COR-L47 (cell line): ENCODE data around the gene DSTN.

Source experiments
- DNase-seq: peaks from one replicate; lab custom pipeline; 2025; lab: John Stamatoyannopoulos, UW

The DSTN gene

DNA sequence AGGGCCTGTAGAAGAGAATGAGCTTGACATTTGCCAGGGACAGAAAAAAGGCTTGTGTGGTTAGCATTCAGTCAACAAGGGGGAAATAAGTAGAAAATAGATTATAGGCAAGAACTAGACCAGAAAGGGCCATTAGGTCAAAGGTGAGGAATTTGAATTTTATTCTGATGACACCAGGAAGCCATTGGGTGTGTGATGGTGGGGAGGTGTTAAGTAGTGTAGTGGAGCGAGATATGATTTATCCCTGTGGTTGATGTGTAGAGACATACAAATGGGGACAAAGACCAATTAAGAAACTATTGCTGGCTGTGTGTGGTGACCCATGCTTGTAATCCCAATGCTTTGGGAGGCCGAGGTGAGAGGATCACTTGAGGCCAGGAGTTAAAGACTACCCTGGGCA is 11.0 kb downstream of the DSTN start:
- DNase-seq = no peak

DNA sequence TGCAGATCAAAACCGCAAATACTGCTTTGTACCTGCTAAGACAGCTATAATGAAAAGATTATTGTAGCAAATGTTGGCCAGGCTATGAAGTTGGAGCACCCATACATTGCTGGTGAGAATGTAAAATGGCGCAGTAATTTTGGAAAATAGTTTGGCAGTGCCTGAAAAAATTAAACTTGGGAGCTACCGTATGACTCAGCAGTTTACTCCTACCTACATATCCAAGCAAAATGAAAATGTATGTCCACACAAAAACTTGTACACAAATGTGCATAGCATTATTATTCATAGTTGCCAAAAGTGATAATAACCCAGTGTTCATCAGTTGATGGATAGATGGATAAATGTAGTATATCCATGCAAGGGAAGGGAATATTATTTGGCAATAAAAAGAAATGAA is 13.3 kb downstream of the DSTN start:
- DNase-seq = no peak

DNA sequence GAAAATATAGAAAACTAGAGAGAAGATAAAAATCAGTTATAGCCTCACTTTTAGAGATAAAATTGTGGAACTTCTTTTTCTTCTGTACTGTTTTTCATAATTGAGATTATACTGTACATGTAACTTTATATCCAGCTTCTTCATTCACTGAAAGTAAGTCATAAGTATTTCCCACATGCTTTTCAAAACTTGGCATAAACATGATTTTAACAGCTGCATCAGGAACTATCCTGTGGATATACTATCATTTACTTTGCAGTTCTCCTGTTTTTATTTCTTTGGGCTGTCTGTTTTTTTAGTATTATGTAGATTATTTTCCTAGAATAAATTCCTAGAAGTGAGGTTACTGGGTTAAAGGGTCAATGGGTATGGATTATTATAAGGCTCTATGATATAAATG is 14.8 kb downstream of the DSTN start:
- no peak for DNase-seq

DNA sequence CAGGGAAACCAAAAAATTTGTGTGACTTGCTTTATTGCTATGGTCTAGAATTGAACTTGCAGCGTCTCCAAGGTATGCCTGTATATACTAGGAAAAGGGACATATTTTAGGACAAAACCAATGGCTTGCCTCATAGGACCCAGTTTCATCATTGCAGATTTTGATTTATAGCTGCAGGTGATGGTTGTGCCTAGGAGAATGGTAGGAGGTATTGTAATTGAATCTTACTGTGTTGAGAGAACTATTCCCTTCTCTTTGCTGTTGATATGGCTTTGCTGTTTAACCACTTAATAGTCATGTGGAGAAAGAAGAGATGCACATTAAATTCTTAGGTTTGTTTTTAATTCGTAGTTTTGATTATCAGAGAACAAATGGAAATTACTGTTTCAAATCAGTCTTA is 16.4 kb downstream of the DSTN start:
- DNase-seq = no peak

DNA sequence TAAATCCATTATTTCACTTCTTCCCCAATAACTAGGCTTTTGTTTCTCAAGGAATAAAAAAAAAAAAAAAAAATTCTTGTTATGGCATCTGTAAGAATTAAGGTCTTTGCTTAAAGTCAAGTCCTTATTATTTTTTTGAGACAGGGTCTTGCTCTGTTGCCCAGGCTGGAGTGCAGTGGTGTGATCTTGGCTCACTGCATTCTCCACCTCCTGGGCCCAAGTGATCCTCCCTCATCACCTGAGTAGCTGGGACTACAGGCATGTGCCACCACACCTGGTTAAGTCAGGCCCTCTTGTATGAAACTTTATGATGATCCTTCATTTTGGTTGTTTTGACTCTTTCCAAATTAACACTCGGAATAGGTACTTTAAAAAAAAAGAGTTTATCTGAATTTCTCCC is 17.3 kb downstream of the DSTN start:
- DNase-seq = no peak

DNA sequence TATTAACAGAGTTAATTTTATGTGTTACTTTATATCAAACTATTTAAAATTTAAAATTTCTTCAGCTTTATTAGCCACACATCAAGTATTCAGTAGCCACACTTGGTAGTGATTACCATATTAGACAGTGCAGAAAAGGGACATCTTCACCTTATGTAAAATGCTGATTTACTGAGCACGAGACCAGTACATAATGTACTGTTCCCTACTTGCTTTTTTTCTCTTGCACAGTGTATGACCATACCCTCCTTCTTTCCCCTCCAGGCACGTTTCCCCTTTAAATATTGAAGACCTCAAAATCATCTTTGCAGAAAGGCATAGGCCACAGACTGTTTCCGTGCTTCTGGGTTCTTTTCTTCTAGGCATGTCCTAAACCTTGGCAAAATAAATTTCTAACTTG is 17.9 kb downstream of the DSTN start:
- no peak for DNase-seq

DNA sequence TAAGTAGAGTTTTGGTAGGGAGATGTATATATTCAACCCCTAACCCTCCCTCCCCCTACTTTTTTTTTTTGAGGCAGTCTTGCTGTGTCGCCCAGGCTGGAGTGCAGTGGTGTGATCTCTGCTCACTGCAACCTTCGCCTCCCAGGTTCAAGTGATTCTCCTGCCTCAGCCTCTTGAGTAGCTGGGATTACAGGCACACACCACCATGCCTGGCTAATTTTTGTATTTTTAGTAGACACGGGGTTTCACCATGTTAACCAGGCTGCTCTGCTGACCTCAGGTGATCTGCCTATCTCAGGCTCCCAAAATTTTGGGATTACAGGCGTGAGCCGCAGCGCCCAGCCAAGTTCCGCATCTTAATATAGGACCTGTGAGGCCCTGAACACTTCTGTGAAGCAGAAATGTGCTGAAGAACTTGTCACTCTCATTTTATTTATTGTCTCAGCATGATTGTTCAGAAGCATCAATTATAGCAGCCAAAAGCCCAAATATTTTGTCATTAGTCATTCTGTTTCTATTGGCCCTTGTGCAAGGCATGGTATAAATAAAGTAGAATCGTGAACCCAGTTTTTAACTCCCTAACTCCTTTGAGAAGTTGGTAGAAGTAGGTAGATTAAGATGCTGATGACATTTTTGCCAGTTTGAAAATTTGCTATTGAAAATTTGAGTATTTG is 19.4 kb downstream of the DSTN start:
- no peak for DNase-seq

DNA sequence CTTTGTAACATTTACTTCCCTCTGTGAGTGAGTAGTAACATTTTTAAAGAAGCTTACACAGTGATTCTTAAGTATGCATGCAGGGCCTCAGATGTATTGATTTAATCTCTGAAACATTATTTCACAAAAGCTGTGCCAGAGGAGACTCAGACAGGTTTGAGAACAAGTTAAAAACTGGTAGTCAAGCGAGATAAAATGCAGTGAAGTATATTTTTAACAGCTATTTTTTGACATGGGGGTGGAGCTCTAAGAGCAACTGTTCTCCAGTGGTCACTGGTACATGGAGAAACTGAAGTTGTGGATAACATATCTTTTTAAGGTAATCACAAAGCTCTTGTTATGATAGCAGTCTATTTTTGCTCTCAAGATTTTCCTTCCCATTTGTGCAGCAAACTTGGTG is 20.4 kb downstream of the DSTN start:
- DNase-seq = no peak

DNA sequence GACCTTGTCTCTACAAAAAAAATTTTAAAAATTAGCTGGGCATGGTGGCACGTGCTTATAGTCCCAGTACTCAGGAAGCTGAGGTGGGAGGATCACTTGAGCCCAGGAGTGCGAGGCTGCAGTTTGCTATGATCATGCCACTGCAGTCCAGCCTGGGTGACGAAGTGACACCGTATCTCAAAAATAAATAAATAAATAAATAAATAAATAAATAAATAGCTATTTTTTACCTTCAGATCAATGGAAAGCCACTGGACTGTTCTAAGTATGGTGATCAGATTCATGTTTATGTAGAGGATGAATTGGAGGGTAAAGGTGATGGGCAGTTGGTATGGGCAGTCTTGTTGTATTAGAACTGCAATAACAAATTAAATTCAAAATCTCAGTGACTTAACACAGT is 24.0 kb downstream of the DSTN start:
- no peak for DNase-seq

DNA sequence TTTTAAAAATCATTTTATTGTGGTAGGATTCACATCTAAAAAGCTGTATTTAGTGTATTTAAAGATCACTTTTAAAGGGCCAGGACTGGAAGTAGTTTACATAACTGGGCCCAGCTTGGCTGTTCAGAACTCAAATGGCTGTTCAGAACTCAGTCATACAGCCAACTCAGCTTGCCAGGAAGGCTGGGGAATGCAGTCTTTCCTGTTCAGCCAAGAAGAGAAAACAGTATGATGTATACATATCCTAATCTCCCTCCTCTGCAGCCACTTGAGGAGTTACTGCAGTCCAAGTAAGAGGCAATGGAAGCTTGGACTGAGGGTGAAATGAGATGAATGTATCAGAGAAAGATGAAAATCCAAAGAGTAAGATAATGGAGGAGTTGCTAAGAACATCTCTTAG is 24.6 kb downstream of the DSTN start:
- no peak for DNase-seq

DNA sequence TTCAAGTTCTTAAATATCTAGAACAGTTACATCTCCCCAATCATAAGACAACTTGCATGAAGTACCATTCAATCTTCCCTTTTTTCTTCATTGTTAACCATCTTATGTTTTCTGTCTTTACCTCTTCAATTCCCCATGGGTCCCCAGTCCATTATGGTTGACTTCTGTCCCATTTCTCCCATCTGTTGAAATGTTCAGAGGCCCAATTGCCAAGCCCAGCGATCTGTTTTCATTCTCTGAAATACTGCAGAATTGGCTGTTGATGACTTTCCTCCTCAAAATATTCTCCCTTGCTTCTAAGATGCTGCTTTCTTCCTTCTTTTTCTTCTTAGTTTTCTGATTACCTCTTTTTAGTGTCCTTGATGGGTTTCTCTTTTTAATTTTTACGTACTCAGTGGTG is 26.0 kb downstream of the DSTN start:
- no peak for DNase-seq

DNA sequence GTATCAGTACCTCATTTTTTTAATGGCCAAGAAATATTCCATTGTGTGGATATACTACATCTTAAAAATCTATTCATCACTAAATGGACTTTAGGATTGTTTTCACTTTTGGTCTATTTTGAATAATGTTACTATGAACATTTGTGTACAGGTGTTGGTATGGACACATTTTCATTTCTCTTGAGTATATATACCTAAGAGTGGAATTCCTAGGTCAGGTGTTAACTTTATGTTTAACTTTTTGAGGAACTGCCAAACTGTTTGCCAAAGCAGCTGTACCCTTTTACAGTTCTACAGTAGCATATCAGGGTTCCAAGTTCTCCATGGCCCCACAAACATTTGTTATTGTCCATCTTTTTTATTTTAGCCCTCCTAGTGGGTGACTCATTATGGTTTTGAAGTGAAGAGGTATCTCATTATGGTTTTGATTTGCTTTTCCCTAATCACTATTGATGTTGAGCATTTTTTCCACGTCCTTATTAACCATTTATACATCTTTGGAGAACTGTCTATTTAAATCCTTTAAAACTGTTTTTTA is 28.2 kb downstream of the DSTN start:
- no peak for DNase-seq

DNA sequence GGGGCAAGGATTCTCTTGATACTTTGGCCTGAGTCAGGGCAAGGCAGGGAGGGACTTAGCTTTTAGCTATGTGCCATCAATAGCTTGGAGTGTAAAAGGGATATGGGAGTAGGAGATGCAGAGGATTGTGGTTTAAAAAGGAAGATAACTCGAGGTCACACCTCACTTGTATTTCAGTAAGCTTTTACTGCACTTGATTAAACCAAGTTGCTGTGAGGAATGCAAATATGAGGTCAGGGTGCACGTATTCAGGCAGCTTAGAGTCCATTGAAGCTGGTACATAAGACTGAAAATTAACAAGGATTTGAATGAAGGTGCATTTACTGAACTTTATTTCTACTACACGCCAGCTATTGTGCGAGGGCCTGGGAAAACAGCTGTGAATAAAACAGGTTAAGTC is 32.1 kb downstream of the DSTN start:
- no peak for DNase-seq

DNA sequence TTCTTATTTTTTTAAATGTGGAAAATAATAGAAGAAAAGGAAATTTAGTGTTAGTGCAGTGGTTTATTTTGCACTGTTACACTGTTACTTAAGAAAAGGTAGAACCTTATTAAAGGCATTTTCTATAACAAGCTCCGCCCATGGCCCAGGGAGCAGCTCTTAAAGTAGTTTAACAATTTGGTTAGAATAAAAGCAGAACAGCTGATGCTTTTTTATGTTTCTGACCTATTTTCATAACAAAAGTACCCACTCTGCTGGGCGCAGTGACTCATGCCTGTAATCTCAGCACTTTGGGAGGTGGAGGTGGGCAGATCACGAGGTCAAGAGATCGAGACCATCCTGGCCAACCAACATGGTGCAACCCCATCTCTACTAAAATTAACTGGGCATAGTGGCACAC is 32.6 kb downstream of the DSTN start:
- no peak for DNase-seq

DNA sequence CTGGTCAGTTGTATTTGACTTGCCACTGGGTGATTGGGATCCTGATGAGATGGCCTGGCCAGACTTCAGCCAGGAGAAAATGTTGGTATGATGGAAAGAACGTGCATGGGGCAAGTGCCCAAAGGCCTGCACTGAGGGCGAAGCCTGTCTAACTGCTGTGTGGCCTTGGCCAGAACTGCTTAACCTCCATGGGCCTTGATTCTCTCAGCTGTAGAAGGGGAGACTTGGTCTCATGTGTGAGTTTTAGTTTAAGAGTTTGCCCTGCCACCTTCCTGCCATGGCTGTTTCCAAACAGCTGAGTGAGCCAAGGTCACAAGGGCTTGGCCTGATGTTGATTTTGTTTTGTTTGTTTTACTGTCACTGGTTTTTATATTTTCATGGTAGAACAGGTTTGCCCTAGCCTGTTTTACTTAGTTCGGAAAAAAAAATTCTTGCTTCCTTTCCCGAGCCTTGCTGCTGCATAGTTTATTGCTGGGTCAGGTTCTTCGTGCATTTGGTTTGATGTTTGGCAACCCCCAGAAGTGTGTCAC is 35.3 kb downstream of the DSTN start:
- no peak for DNase-seq

DNA sequence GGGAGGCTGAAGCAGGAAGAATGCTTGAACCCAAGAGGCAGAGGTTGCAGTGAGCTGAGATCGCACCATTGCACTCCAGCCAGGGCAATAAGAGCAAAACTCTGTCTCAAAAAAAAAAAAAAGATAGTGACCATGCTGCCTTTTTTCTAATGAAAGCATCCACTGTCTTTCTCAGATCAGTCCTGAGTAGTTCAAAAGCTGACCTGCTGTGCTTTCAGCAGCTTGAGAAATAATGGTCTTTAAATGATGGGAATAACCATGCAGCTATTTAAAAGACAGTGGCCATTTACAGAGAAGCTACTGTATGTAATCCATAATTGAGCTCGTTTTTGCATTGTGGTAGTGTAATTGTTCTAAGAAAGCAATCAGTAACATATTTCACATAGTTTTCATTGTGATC is 36.1 kb downstream of the DSTN start:
- DNase-seq = no peak

DNA sequence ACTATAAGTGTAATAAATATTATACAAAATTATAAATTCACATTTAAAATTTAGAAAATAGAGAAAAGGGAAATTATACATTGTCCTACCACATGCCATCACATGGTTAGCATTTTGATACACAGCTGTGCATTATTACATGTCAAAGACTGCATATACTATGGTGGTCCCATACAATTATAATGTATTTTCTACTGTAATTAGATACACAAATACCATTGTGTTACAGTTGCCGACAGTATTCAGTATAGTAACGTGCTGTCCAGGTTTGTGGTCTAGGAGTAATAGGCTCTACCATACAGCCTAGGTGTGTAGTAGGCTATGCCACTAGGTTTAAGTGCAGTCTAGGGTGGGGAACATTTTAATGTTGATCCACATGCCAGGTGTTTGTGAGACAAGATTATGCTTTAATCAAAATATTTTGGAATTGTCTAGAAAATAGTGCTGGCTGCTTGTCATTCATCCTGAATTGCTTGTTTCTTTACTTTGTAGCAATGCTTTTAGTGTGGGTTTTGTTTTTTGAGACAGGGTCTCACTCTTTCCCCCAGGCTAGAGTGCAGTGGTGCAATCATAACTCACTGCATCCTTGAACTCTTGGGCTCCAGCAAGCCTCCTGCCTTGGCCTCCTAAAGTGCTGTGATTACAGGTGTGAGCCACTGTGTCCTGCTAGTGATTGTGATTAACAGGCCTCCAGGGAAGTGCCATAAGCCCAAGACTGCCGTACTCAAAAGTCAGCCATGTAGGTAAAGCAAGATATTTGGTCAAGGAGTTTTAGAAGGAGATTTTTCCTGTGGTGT is 39.0 kb downstream of the DSTN start:
- no peak for DNase-seq

DNA sequence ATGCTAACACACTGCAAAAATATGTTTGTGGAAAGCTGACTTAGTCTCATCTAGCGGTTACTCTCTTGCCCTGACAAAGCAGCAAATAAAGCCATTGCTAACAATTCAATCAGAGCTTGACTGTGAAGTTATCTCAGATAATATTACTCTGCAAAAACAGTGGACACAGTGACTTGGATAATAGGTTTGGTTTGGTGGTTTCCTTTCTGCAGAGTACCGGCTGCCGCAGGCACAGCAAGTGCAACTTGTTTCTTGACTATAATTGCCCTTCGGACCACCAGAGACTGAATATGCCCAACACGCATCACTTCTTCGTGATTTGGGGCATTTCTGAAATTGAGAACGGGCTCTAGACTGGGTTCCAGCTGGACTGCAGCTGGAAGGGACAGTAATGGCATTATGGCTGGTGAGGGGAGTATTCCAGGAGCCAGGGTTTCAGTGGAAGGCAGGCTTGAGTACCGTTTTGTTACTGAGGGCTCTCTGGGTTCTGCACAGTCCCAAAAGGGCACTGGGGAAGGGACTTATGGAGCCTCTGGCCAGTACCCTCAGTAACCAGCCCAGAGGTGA is 40.0 kb downstream of the DSTN start:
- no peak for DNase-seq

DNA sequence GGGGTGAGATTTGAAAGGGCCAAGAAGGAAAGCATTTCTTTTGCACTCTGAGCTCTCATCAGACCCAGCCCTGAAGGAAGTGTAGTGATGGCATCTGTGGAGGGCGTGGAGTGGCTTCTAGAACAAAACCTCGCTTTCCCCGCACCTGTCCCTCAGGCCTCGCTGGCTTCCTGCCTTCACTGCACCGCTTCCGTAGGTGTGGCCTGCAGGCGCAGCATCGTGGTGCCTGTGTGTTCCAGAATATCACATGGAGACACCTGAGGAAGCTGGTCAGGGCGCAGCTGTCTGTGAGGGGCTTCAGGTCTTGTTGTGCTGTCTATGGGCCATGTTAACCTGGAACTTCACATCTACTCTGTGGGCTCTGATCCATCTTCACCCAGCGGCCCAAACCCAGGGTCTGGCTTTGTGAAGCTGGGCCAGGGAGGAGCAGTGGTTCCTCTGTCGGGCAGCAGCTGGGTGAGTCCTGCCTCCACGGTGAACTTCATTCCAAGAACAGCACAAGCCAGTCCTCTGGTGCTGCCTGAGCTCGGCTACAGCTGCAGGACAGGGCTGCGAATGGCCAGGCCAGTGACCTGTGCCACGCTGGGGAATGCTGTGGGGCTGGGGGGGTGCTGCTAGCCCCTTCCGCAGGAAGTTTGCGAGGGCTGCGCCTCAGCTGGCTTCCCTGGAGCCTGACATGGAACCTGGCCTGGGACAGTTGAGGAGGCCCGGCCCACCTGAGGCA is 40.9 kb downstream of the DSTN start:
- no peak for DNase-seq

DNA sequence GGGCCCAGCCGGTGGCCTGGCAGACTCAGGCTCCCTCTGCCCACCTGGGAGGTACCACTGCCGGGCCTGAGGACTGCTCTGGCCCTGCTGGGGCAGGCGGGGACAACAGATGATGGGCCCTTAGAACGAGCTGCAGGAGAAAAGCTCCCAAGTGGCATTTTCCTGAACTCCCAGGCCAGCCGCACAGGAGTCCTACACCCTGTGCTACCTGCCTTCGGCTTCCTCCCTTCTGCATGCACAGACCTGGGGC is 41.3 kb downstream of the DSTN start:
- no peak for DNase-seq

DNA sequence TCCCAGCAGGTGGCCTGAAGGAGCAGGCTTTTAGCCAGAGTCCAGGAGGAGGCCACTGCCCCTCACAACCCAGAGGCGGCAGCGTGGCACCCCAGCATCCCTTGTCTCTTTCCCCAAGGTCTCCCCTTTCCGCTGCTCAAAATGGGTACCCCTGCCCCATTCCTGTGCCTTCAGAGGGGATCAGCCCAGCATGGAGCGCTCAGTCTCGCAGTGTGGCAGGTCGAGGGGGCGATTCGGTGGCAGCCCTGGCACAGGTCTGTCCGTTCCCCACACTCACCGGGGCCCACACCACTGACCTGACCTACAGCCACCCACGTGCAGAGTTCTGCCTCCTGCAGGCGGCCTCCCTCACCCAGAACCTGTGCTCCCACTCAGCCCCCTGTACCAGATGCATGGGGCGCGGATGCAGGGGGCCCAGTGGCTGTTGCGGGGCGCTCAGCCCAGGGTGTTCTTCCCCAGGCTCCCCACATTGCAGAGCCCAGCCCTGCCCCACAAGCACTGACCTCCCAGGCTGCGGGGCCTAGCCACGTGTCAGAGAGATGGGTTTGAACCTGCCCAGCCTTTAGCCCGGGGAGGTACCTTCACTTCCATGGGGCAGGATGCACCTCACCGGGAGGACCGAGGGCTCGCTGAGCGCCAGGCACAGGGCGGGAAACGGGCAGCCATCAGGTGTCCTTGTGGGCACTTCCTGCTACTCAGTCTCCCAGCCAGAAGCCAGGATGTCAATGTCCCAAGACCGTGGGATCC is 41.8 kb downstream of the DSTN start:
- DNase-seq = no peak
